ENCODE measurements around the gene LRRC57.
A peak's percentile ranks its signal among the peaks of the same experiment; 100 is the strongest.

The LRRC57 gene

DNA sequence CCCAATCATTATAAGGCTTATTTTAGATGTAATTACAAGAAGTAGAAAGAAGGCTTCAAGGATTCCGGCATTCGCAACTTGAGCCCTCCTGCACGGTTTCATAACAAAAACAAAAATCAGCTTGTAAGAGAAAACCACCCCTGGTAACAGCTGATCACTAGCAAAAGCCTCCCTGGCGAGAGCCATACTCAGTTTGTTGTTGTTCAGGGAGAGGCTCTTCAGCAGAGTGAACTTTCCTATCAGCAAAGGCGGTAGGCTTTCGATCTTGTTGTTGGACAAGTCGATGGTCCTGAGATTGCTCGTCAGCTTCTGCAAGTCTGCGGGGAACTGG, 710 bp downstream of the LRRC57 start:
- Histone ChIP-seq H3K4me1 (ENCODE audit: control insufficient read depth, insufficient read depth, low read length) (peaks cover 18% of the 10 kb centered on the region), H3K9me3 (ENCODE audit: control insufficient read depth, low read length) (no peaks in the 10 kb centered on the region), H3K27me3 (replicated peaks; ENCODE audit: control insufficient read depth, insufficient read depth, low read length) (no peaks in the 10 kb centered on the region), H3K9ac (ENCODE audit: low read length) (peak overlapping the region; percentile 89), H3K36me3 (ENCODE audit: control insufficient read depth, insufficient read depth, low read length, severe bottlenecking) (peaks cover 28% of the 10 kb centered on the region), H3K4me3 (ENCODE audit: low read length) (peak overlapping the region; percentile 95)
- DNase-seq (ENCODE audit: low read depth), result no peak

DNA sequence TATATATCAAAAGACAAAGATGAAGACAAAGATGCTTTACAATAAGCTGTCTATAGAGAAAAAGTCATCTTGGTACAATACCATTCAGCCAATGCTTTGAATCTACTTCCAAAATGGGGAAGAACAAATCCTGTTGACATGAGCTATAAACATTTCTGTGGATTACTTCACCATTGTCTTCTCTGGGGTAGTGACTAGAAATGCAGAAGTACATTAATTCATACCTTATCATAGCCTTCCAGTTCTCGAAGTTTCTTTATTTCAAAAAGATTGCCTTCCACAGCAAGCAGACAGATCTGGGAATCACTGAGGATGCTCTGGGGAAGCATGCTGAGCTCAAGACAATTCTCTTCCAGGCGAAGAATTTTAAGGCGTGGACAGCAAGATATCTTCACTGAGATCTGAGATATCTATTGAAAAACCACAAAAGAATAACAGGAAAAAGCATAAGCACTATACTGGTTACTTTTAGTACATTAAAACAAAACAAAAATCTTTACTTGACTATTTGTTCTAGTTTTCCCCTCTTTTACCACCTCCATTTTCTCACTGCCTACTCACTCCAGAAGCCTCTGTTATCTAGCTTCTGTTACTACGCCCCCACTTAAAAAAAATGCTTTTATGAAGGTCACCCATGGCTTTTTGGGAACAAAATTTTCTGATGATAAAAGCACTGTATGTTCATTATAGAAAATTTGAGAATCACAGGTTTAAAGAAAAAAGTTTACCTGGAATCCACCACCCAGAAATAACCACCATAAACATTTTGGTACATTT, 3.6 kb downstream of the LRRC57 start:
- Histone ChIP-seq H3K4me3 (ENCODE audit: low read length) (no peak overlapping the region), H3K36me3 (ENCODE audit: control insufficient read depth, insufficient read depth, low read length, severe bottlenecking) (peaks cover 35% of the 10 kb centered on the region), H3K27me3 (replicated peaks; ENCODE audit: control insufficient read depth, insufficient read depth, low read length) (no peaks in the 10 kb centered on the region), H3K4me1 (ENCODE audit: control insufficient read depth, insufficient read depth, low read length) (peaks cover 14% of the 10 kb centered on the region), H3K9ac (ENCODE audit: low read length) (no peak overlapping the region), H3K9me3 (ENCODE audit: control insufficient read depth, low read length) (no peaks in the 10 kb centered on the region)
- DNase-seq (ENCODE audit: low read depth), result no peak

DNA sequence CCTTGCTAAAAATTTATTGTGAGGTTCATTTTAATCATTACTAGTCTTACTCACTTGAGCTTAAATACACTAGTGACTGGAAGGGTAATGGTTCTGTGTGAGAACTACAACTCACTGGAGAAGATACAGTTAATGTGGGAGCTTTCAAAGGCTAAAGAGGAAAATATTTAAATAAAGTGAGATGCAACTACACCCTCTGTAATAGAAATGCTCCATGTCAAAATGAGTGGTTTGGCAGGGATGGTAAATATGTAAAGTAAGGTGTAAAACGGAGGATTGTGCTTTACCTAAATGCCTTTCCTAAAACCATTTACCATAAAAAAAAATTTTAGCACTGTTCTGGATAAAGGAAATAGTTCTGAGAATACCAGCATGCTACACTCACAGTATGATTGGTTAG, 15.3 kb downstream of the LRRC57 start:
- Histone ChIP-seq H3K9ac (ENCODE audit: low read length) (no peak overlapping the region), H3K4me3 (ENCODE audit: low read length) (no peak overlapping the region), H3K9me3 (ENCODE audit: control insufficient read depth, low read length) (no peaks in the 10 kb centered on the region), H3K36me3 (ENCODE audit: control insufficient read depth, insufficient read depth, low read length, severe bottlenecking) (peaks cover 58% of the 10 kb centered on the region), H3K4me1 (ENCODE audit: control insufficient read depth, insufficient read depth, low read length) (no peaks in the 10 kb centered on the region), H3K27me3 (replicated peaks; ENCODE audit: control insufficient read depth, insufficient read depth, low read length) (no peaks in the 10 kb centered on the region)
- no peak for DNase-seq (ENCODE audit: low read depth)

DNA sequence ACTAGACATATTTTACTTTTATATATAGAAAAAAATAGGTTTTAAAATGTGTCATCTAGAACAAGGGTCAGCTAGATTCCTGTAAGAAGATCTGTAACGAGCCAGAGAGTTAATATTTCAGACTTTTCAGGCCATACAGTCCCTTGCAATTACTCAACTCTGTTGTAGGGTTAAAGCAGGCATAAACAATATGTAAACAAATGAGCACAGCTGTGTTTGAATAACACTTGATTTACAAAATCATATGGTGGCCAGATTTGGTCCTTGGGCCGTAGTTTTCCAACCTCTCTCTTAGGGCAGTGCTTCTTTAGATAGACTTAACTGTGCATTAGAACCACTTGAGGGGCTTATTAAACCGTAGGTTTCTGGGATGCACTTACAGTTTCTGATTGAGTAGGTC, 19.6 kb downstream of the LRRC57 start:
- no peaks in the 10 kb centered on the region for H3K4me1 ChIP-seq (ENCODE audit: control insufficient read depth, insufficient read depth, low read length)
- H3K36me3 ChIP-seq (ENCODE audit: control insufficient read depth, insufficient read depth, low read length, severe bottlenecking), result peaks cover 73% of the 10 kb centered on the region
- no peaks in the 10 kb centered on the region for H3K27me3 ChIP-seq (replicated peaks; ENCODE audit: control insufficient read depth, insufficient read depth, low read length)
- no peak overlapping the region for H3K4me3 ChIP-seq (ENCODE audit: low read length)
- DNase-seq (ENCODE audit: low read depth), result no peak
- H3K9ac ChIP-seq (ENCODE audit: low read length), result no peak overlapping the region
- H3K9me3 ChIP-seq (ENCODE audit: control insufficient read depth, low read length), result no peaks in the 10 kb centered on the region

DNA sequence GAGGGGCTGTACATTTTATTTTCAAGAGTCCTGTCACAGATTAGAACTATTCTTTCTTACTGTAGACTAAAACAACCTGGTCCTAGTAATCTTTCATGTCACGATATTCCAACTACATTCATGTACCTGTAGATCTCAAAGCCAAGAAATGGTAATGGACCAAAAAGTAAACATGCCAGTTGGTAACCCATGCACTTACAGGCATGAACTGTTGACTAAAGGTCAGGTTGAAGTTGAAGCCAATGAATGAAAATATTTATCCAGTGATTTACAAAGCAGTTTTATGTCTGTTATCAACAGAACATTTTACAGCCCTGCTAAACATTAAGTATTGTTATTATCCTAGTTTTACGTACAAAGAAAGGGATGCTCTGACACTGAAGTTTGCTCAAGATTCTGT, 25.3 kb downstream of the LRRC57 start:
- Histone ChIP-seq H3K4me1 (ENCODE audit: control insufficient read depth, insufficient read depth, low read length) (no peaks in the 10 kb centered on the region), H3K9me3 (ENCODE audit: control insufficient read depth, low read length) (no peaks in the 10 kb centered on the region), H3K27me3 (replicated peaks; ENCODE audit: control insufficient read depth, insufficient read depth, low read length) (no peaks in the 10 kb centered on the region), H3K4me3 (ENCODE audit: low read length) (no peak overlapping the region), H3K36me3 (ENCODE audit: control insufficient read depth, insufficient read depth, low read length, severe bottlenecking) (peaks cover 50% of the 10 kb centered on the region), H3K9ac (ENCODE audit: low read length) (no peak overlapping the region)
- DNase-seq (ENCODE audit: low read depth), result no peak

DNA sequence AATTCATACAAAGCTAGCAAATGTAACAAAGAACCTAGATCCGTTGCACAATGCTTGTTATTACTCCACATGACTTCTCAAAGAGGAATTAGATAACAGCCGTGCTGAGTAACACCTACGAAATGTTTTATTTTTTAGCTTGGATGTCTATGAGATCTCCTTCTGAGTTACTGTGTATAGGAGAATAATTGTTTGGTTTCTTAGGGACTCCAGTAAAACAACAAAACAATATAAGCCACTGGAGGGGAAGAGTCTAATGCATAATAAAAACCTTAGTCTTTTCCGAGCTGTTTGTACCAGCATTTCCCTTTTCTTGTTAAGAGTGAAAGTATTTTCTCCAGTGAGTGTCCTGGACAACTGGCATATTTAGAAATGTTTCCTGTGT, 37.6 kb downstream of the LRRC57 start:
- H3K9me3 ChIP-seq (ENCODE audit: control insufficient read depth, low read length), result no peaks in the 10 kb centered on the region
- DNase-seq (ENCODE audit: low read depth), result peak; percentile 63
- H3K36me3 ChIP-seq (ENCODE audit: control insufficient read depth, insufficient read depth, low read length, severe bottlenecking), result peaks cover 25% of the 10 kb centered on the region
- H3K4me3 ChIP-seq (ENCODE audit: low read length), result peak overlapping the region; percentile 57
- peak overlapping the region; percentile 14 for H3K9ac ChIP-seq (ENCODE audit: low read length)
- H3K4me1 ChIP-seq (ENCODE audit: control insufficient read depth, insufficient read depth, low read length), result peaks cover 27% of the 10 kb centered on the region
- H3K27me3 ChIP-seq (replicated peaks; ENCODE audit: control insufficient read depth, insufficient read depth, low read length), result no peaks in the 10 kb centered on the region

DNA sequence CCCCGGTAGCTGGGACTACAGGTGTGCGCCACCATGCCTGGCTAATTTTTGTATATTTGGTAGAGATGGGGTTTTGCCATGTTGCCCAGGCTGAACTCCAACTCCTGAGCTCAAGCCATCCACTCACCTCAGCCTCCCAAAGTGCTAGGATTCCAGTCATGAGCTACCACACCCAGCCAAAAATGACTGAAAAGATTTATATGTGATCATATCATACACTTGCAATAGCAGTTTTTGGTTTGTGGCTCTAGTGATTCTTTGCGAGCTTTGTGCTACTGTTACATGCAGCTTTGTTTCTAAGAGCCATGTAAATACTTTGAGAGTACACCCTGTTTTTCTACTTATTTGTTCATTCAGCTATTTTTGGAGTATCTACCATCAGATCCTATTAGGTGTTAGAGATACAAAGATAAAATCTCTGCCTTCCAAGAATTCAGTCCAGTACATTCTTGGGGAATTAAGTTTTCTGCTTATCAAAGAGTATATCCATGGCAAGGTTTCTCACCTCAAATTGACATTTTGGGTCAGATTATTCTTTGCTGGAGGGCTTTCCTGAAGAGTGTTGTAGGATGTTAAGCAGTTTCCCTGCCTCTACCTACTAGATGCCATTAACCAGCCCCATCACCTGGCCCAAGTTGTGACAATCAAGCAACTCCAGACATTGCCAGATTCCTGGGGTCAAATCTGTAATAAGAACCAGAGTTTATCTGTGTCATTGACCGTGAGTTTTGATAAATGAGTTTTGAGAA, 38.2 kb downstream of the LRRC57 start:
- peaks cover 19% of the 10 kb centered on the region for H3K36me3 ChIP-seq (ENCODE audit: control insufficient read depth, insufficient read depth, low read length, severe bottlenecking)
- H3K27me3 ChIP-seq (replicated peaks; ENCODE audit: control insufficient read depth, insufficient read depth, low read length), result no peaks in the 10 kb centered on the region
- H3K9me3 ChIP-seq (ENCODE audit: control insufficient read depth, low read length), result no peaks in the 10 kb centered on the region
- no peak overlapping the region for H3K9ac ChIP-seq (ENCODE audit: low read length)
- no peak for DNase-seq (ENCODE audit: low read depth)
- peaks cover 27% of the 10 kb centered on the region for H3K4me1 ChIP-seq (ENCODE audit: control insufficient read depth, insufficient read depth, low read length)
- H3K4me3 ChIP-seq (ENCODE audit: low read length), result peak overlapping the region; percentile 57

DNA sequence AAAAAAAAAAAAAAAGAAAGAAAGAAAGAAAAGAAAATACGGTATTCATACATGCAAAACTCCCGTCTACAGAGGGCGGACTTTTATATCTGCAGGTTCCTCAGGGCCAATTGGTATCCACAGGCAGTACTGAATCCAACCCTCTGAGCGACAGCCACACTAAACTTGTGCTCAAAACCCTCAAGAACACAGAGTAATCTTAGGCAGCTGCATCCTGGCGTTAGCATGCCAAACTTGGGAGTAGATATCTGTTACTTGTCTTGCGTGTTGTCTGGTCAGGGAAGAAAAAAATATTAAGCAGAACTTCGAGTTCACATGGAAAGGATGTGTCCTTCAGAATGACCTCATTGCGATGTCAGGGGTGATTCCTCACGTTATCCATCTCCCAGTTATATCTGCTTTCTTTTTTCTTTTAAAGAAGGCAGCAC, 40.3 kb downstream of the LRRC57 start:
- Histone ChIP-seq H3K4me3 (ENCODE audit: low read length) (no peak overlapping the region), H3K27me3 (replicated peaks; ENCODE audit: control insufficient read depth, insufficient read depth, low read length) (no peaks in the 10 kb centered on the region), H3K36me3 (ENCODE audit: control insufficient read depth, insufficient read depth, low read length, severe bottlenecking) (peaks cover under 1% of the 10 kb centered on the region), H3K9me3 (ENCODE audit: control insufficient read depth, low read length) (no peaks in the 10 kb centered on the region), H3K9ac (ENCODE audit: low read length) (no peak overlapping the region), H3K4me1 (ENCODE audit: control insufficient read depth, insufficient read depth, low read length) (peaks cover 34% of the 10 kb centered on the region)
- no peak for DNase-seq (ENCODE audit: low read depth)

DNA sequence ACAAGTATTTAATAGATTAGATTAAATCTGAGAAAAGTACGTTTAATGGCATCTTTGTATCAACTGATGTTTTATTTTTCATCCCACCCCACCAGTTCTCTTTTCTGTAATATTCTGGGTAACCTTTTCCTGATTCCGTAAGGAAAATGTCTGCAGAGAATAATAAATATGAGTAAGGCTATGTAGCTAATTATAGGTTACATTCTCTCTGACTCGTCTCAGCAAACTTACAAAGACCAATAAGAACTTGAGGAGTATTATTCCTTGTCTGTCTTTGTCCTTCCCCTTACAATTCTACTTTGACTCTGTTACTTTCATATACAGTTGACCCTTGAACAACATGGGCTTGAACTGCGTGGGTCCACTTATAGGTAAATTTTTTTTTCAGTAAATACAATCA, 41.1 kb downstream of the LRRC57 start:
- DNase-seq (ENCODE audit: low read depth), result no peak
- H3K27me3 ChIP-seq (replicated peaks; ENCODE audit: control insufficient read depth, insufficient read depth, low read length), result no peaks in the 10 kb centered on the region
- no peaks in the 10 kb centered on the region for H3K9me3 ChIP-seq (ENCODE audit: control insufficient read depth, low read length)

DNA sequence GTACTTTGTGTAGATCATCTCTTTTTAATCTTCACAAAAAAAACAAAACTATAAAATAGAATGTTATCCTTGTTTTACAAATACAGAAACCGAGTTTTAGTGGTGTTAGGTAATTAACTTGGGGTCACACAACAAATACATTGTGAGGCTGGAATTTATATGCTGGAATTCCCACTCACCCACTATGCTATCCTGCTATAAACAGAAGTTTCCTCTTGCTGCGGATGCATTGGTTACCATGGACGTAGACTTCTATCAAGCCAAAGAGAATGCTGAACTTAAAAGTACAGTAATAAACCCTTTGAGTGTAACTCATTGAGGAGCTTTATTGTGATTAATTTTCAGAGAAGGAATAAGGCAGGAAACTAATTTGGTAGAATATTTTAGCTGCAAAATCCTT, 44.0 kb downstream of the LRRC57 start:
- Histone ChIP-seq H3K27me3 (replicated peaks; ENCODE audit: control insufficient read depth, insufficient read depth, low read length) (no peaks in the 10 kb centered on the region), H3K36me3 (ENCODE audit: control insufficient read depth, insufficient read depth, low read length, severe bottlenecking) (no peaks in the 10 kb centered on the region), H3K9ac (ENCODE audit: low read length) (no peak overlapping the region), H3K4me1 (ENCODE audit: control insufficient read depth, insufficient read depth, low read length) (peaks cover 37% of the 10 kb centered on the region), H3K9me3 (ENCODE audit: control insufficient read depth, low read length) (no peaks in the 10 kb centered on the region), H3K4me3 (ENCODE audit: low read length) (no peak overlapping the region)
- DNase-seq (ENCODE audit: low read depth), result no peak

More for the DNA sequence above, 41.1 kb downstream of the LRRC57 start:
- no peak overlapping the region for H3K4me3 ChIP-seq (ENCODE audit: low read length)
- H3K9ac ChIP-seq (ENCODE audit: low read length), result no peak overlapping the region
- no peaks in the 10 kb centered on the region for H3K36me3 ChIP-seq (ENCODE audit: control insufficient read depth, insufficient read depth, low read length, severe bottlenecking)
- H3K4me1 ChIP-seq (ENCODE audit: control insufficient read depth, insufficient read depth, low read length), result peaks cover 34% of the 10 kb centered on the region

DNA sequence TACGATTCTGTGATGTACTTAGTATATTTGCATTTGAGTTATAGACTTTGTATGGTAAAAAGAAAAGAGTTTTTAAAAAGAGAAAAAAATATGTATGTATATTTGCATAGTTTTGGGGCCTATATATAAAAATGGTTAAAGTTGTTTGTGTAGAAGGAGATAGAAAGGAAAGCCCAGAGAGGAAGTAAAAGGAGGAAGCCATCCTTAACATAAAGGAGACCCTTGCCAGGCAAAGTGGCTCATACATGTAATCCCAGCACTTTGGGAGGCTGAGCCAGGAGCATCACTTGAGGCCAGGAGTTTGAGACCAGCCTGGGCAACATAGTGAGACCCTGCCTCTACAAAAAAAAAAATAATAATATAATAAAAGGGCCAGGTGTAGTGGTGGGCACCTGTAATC, 44.8 kb downstream of the LRRC57 start:
- Histone ChIP-seq H3K9ac (ENCODE audit: low read length) (no peak overlapping the region), H3K4me1 (ENCODE audit: control insufficient read depth, insufficient read depth, low read length) (peaks cover 41% of the 10 kb centered on the region), H3K9me3 (ENCODE audit: control insufficient read depth, low read length) (no peaks in the 10 kb centered on the region), H3K27me3 (replicated peaks; ENCODE audit: control insufficient read depth, insufficient read depth, low read length) (no peaks in the 10 kb centered on the region), H3K4me3 (ENCODE audit: low read length) (no peak overlapping the region), H3K36me3 (ENCODE audit: control insufficient read depth, insufficient read depth, low read length, severe bottlenecking) (no peaks in the 10 kb centered on the region)
- DNase-seq (ENCODE audit: low read depth), result no peak

Data from adipocyte (in vitro differentiated cells).